Measurements from ENCODE around the gene FOXRED2.
A peak's percentile ranks its signal among the peaks of the same experiment; 100 is the strongest.

FOXRED2 gene

DNA sequence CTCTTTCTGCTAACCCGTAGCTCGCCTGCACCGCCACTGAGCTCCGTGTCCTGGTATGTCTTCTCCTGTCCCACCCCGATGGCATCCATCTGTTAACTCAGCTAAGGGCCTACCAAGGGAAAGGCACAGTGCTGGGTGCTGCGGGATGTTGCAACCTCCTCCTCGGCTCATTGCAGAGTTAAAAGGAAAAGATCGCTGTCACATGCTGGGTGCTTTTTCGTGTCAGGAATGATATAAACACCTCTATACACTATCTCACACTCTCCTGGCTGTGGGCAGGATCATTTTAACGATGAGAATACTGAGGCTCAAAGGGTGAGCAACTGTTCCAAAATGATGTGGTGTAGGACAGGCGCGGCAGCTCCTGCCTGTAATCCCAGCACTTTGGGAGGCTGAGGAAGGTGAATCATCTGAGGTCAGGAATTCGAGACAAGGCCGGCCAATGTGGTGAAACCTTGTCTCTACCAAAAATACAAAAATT, 35.5 kb downstream of the FOXRED2 start:
- H3K36me3 ChIP-seq (ENCODE audit: control insufficient read depth, insufficient read depth, low read length), result peaks cover 27% of the 10 kb centered on the region

DNA sequence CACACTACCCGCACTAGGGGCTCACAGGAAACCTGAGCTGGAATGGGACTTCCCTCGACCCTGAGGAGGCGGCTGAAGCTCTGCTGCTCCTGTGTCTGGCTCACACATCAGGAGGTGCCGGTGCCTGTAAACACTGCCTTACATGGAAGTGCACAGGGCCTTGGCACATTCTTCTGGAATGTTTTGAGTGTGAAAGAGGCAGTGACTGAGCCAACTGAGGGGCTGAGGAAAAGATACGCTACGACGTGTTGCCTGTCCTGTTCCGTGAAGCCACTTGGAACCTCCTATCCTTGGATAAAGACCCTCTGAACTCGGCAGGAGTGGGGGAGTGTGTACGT, 35.9 kb downstream of the FOXRED2 start:
- Histone ChIP-seq H3K4me3 (replicated peaks; ENCODE audit: low read depth, low read length) (no peak overlapping the region), H3K27me3 (replicated peaks; ENCODE audit: control insufficient read depth, insufficient read depth, low read length) (no peaks in the 10 kb centered on the region), H3K36me3 (ENCODE audit: control insufficient read depth, insufficient read depth, low read length) (peaks cover 29% of the 10 kb centered on the region)
- no peak for DNase-seq (ENCODE audit: extremely low read depth, insufficient read length)
- TF ChIP-seq CTCF (IDR thresholded peaks at IDR 0.05; ENCODE audit: insufficient read depth, low read length, poor library complexity, severe bottlenecking), result no peak

More for the DNA sequence above, 35.5 kb downstream of the FOXRED2 start:
- no peak overlapping the region for H3K4me3 ChIP-seq (replicated peaks; ENCODE audit: low read depth, low read length)
- DNase-seq (ENCODE audit: extremely low read depth, insufficient read length), result no peak
- TF ChIP-seq CTCF (IDR thresholded peaks at IDR 0.05; ENCODE audit: insufficient read depth, low read length, poor library complexity, severe bottlenecking), result no peak
- H3K27me3 ChIP-seq (replicated peaks; ENCODE audit: control insufficient read depth, insufficient read depth, low read length), result no peaks in the 10 kb centered on the region

- Histone ChIP-seq H3K36me3 (ENCODE audit: control insufficient read depth, insufficient read depth, low read length) (peaks cover 27% of the 10 kb centered on the region), H3K27me3 (replicated peaks; ENCODE audit: control insufficient read depth, insufficient read depth, low read length) (no peaks in the 10 kb centered on the region), H3K4me3 (replicated peaks; ENCODE audit: low read depth, low read length) (no peak overlapping the region)
- TF ChIP-seq CTCF (IDR thresholded peaks at IDR 0.05; ENCODE audit: insufficient read depth, low read length, poor library complexity, severe bottlenecking), result peak; percentile 94
- peak; percentile 52 for DNase-seq (ENCODE audit: extremely low read depth, insufficient read length)
Observed at GRCh38 chr22:36470162-36470993, 36.5 kb downstream of the FOXRED2 start.

DNA sequence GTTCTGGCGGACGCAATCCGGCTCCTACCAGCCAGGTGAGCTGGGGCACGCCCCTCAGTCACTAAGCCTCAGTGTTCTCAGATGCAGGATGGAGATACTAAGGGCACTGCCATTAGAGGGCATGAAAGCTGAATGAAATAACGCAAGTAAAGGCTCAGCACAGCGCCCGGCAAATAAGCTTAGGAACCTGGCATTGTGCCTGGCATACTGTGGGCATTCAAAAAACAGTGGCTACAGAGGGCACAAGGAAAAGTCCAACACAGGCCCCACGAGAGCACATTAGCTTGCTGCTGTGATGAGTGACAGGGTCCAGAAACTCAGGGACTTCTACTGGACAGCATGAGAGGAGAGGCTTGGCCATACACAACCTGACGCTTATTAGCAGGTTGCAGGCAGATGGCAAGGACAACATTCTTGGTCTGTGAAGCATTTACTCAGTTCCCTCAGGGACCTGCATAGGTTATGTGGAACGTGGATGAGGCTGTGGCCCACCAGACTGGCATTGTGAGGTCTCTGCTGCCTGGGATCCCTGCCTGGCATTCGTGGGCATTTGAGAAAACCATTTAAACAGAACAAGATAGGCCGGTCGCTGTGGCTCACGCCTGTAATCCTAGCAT, 37.6 kb downstream of the FOXRED2 start:
- Histone ChIP-seq H3K36me3 (ENCODE audit: control insufficient read depth, insufficient read depth, low read length) (peaks cover 23% of the 10 kb centered on the region), H3K4me3 (replicated peaks; ENCODE audit: low read depth, low read length) (no peak overlapping the region), H3K27me3 (replicated peaks; ENCODE audit: control insufficient read depth, insufficient read depth, low read length) (no peaks in the 10 kb centered on the region)
- DNase-seq (ENCODE audit: extremely low read depth, insufficient read length), result no peak
- TF ChIP-seq CTCF (IDR thresholded peaks at IDR 0.05; ENCODE audit: insufficient read depth, low read length, poor library complexity, severe bottlenecking), result no peak

- H3K36me3 ChIP-seq (ENCODE audit: control insufficient read depth, insufficient read depth, low read length), result peaks cover 19% of the 10 kb centered on the region
- no peaks in the 10 kb centered on the region for H3K27me3 ChIP-seq (replicated peaks; ENCODE audit: control insufficient read depth, insufficient read depth, low read length)
- DNase-seq (ENCODE audit: extremely low read depth, insufficient read length), result no peak
- no peak overlapping the region for H3K4me3 ChIP-seq (replicated peaks; ENCODE audit: low read depth, low read length)
- TF ChIP-seq CTCF (IDR thresholded peaks at IDR 0.05; ENCODE audit: insufficient read depth, low read length, poor library complexity, severe bottlenecking), result no peak
Observed at GRCh38 chr22:36467946-36468345, 38.9 kb downstream of the FOXRED2 start.
